Breast epithelium (tissue), 3 donors: ENCODE results near the gene DCP1A.

Experiments used
- POLR2A ChIP-seq: fragments of 450-650 bp; IDR thresholded peaks from one replicate; pipeline ENCODE4 v1.6.1; 2016; ENCODE audit warnings: antibody characterized with exemption, mild to moderate bottlenecking, moderate library complexity
- POLR2AphosphoS5 ChIP-seq, 3 donors: sonication (generic); formaldehyde crosslinking; IDR thresholded peaks; one replicate each; pipeline ENCODE4 v1.6.1; 2017; ENCODE audit warnings: antibody characterized with exemption in 3 of 3
- TF ChIP-seq, protein P1 (sequence below), 3 donors: fragments of 450-650 bp; IDR thresholded peaks; one replicate each; pipeline ENCODE4 v1.5.1; 2016 to 2017; ENCODE audit warnings: antibody characterized with exemption in 3 of 3, mild to moderate bottlenecking in 3 of 3, moderate library complexity in 3 of 3

DNA sequence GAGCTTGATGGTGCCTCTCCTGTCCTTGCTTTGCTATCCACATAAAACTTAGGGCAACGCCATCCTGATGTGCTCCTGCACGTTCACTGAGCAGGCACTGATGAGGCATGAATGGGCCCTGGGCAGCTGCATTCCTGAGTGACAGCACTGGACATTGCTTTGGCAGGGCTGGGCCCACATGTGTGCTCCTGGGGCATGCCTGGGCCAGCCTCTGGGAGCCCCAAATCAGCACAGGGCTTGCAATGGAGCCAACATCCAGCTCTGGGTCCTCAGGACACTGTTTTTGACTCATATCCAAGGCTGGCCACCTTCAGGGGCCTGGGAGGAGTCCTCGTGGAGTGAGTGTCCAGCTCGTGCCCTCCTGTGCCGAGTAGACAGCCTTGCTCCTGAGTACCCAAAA, 85.6 kb downstream of the DCP1A start:
- TF ChIP-seq, protein P1, sequence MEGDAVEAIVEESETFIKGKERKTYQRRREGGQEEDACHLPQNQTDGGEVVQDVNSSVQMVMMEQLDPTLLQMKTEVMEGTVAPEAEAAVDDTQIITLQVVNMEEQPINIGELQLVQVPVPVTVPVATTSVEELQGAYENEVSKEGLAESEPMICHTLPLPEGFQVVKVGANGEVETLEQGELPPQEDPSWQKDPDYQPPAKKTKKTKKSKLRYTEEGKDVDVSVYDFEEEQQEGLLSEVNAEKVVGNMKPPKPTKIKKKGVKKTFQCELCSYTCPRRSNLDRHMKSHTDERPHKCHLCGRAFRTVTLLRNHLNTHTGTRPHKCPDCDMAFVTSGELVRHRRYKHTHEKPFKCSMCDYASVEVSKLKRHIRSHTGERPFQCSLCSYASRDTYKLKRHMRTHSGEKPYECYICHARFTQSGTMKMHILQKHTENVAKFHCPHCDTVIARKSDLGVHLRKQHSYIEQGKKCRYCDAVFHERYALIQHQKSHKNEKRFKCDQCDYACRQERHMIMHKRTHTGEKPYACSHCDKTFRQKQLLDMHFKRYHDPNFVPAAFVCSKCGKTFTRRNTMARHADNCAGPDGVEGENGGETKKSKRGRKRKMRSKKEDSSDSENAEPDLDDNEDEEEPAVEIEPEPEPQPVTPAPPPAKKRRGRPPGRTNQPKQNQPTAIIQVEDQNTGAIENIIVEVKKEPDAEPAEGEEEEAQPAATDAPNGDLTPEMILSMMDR (IDR thresholded peaks at IDR 0.05): no peak
- TF ChIP-seq POLR2AphosphoS5 (IDR thresholded peaks at IDR 0.05) (no peak), POLR2A (no peak)
